PFSK-1 (cell line): ENCODE data around the gene FAAH2. TPM values are rescaled to one million over a fixed set of nuclear protein-coding genes. Genes with fewer than 3 reads are reported as not detected.

ENCODE experiments used
- FOXP2 ChIP-seq: optimal IDR thresholded peaks from 2 replicates; pipeline ENCODE3; 2011; ENCODE audit warnings: borderline replicate concordance, control low read depth, inconsistent platforms; ENCODE audit not compliant: insufficient read depth; ENCODE audit errors: extremely low read length, extremely low read depth
- POLR2AphosphoS5 ChIP-seq: IDR thresholded peaks from 2 replicates; pipeline ENCODE4 v1.6.1; 2012; ENCODE audit warnings: low read depth, mild to moderate bottlenecking, control low read depth, low read length, moderate library complexity
- SIN3A ChIP-seq: IDR thresholded peaks from 2 replicates; pipeline ENCODE4 v1.6.1; 2012; ENCODE audit warnings: mild to moderate bottlenecking, low read length, moderate library complexity, borderline replicate concordance; ENCODE audit not compliant: insufficient read depth
- TAF1 ChIP-seq: IDR thresholded peaks from 2 replicates; pipeline ENCODE4 v1.6.1; 2012; ENCODE audit warnings: low read length, control low read depth, borderline replicate concordance; ENCODE audit not compliant: insufficient read depth
- polyA plus RNA-seq: library from polyadenylated mRNA; unstranded; fragments of >200 nt; gene quantifications from one replicate; pipeline ENCODE4 v1.2.1, GENCODE V29; 2012; ENCODE audit warnings: low read depth, missing spikeins; ENCODE audit not compliant: insufficient read length
- TF ChIP-seq, protein P1 (sequence below), 2 experiments: IDR thresholded peaks; 2 replicates each; pipeline versions ENCODE4 v1.6.1 to v1.8.0; 2011 to 2012; ENCODE audit warnings: low read depth in 2 of 2, low read length in 2 of 2, control low read depth in 1 of 2, inconsistent platforms in 1 of 2, mild to moderate bottlenecking in 1 of 2, moderate library complexity in 1 of 2; ENCODE audit not compliant: insufficient read depth in 1 of 2

FAAH2 gene
- polyA plus RNA-seq, result not detected

- TF ChIP-seq, protein P1, sequence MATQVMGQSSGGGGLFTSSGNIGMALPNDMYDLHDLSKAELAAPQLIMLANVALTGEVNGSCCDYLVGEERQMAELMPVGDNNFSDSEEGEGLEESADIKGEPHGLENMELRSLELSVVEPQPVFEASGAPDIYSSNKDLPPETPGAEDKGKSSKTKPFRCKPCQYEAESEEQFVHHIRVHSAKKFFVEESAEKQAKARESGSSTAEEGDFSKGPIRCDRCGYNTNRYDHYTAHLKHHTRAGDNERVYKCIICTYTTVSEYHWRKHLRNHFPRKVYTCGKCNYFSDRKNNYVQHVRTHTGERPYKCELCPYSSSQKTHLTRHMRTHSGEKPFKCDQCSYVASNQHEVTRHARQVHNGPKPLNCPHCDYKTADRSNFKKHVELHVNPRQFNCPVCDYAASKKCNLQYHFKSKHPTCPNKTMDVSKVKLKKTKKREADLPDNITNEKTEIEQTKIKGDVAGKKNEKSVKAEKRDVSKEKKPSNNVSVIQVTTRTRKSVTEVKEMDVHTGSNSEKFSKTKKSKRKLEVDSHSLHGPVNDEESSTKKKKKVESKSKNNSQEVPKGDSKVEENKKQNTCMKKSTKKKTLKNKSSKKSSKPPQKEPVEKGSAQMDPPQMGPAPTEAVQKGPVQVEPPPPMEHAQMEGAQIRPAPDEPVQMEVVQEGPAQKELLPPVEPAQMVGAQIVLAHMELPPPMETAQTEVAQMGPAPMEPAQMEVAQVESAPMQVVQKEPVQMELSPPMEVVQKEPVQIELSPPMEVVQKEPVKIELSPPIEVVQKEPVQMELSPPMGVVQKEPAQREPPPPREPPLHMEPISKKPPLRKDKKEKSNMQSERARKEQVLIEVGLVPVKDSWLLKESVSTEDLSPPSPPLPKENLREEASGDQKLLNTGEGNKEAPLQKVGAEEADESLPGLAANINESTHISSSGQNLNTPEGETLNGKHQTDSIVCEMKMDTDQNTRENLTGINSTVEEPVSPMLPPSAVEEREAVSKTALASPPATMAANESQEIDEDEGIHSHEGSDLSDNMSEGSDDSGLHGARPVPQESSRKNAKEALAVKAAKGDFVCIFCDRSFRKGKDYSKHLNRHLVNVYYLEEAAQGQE (IDR thresholded peaks at IDR 0.05; ENCODE audit: insufficient read depth in 1 of 2, low read depth in 2 of 2, low read length in 2 of 2), result no peak
- no peak for TF ChIP-seq POLR2AphosphoS5
- no peak for TF ChIP-seq SIN3A
- no peak for TF ChIP-seq FOXP2
- no peak for TF ChIP-seq TAF1
These were observed at the start of gene FAAH2 for GRCh38 chrX:57286507-57287251. Gene FAAH2 (plus strand): TSS chrX:57286706. CDS start chrX:57286826, 120 bp downstream.

GRCh38 chrX:57241967-57242366 lies 44.5 kb upstream of the FAAH2 start:
- TF ChIP-seq SIN3A (no peak), FOXP2 (no peak), TAF1 (no peak), POLR2AphosphoS5 (no peak)
- TF ChIP-seq, protein P1 (IDR thresholded peaks at IDR 0.05; ENCODE audit: insufficient read depth in 1 of 2, low read depth in 2 of 2, low read length in 2 of 2), result no peak

- TF ChIP-seq FOXP2 (no peak), TAF1 (no peak), POLR2AphosphoS5 (no peak), SIN3A (no peak)
- TF ChIP-seq, protein P1 (IDR thresholded peaks at IDR 0.05; ENCODE audit: insufficient read depth in 1 of 2, low read depth in 2 of 2, low read length in 2 of 2), result no peak
These were observed 34.5 kb upstream of the FAAH2 start for GRCh38 chrX:57251965-57252364.

DNA sequence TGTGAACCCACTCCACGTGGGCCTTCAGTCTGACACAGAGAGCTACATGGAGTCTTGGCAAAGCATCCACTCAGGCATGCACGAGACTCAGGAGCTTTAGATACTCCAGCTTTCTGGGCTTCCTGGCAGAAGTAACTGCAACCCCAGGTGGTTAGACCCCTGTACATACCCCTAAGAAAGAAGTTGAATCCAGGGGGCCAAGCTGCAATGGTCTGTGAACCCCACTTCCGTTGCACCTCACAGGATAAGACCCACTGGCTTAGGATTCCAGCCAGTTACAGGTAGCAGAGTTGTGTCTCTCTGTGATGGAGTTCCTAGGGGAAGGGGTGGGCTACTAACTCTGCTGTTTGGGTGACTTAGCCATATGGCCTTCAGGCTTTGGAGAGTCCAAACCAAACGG lies 21.4 kb upstream of the FAAH2 start:
- TF ChIP-seq, protein P1 (IDR thresholded peaks at IDR 0.05; ENCODE audit: insufficient read depth in 1 of 2, low read depth in 2 of 2, low read length in 2 of 2), result no peak
- TF ChIP-seq POLR2AphosphoS5, result no peak
- TF ChIP-seq SIN3A, result no peak
- TF ChIP-seq FOXP2, result no peak
- TF ChIP-seq TAF1, result no peak

- TF ChIP-seq FOXP2, result no peak
- no peak for TF ChIP-seq POLR2AphosphoS5
- TF ChIP-seq, protein P1 (IDR thresholded peaks at IDR 0.05; ENCODE audit: insufficient read depth in 1 of 2, low read depth in 2 of 2, low read length in 2 of 2), result no peak
- no peak for TF ChIP-seq TAF1
These were observed 20.2 kb upstream of the FAAH2 start for GRCh38 chrX:57266275-57266674.
